Inflammatory macrophage treated with lipopolysaccharide for 1 hour (primary cell): ENCODE results near the gene SPI1.

Experiments
- DNase-seq, 2 donors: peaks; one replicate each; pipeline ENCODE4 v3.0.0-alpha.2; 2020 to 2022

The SPI1 gene

GRCh38 chr11:47356129-47356997 is 22.0 kb downstream of the SPI1 start:
- no peak for DNase-seq

GRCh38 chr11:47355283-47356128 is 22.8 kb downstream of the SPI1 start:
- no peak for DNase-seq

GRCh38 chr11:47354913-47355282 is 23.4 kb downstream of the SPI1 start:
- no peak for DNase-seq

- no peak for DNase-seq
Observed at GRCh38 chr11:47353978-47354774, 24.2 kb downstream of the SPI1 start.

- DNase-seq: no peak
Observed at GRCh38 chr11:47352556-47352955, 25.8 kb downstream of the SPI1 start, which contains the start of gene MYBPC3. Gene MYBPC3, minus strand, starts transcription at chr11:47352702. Its CDS starts 55 bp downstream, at chr11:47352647.

- no peak for DNase-seq
Observed at GRCh38 chr11:47351156-47352126, 26.9 kb downstream of the SPI1 start.

- no peak for DNase-seq
Observed at GRCh38 chr11:47350315-47350714, 28.0 kb downstream of the SPI1 start.

- no peak for DNase-seq
Observed at GRCh38 chr11:47349521-47350095, 28.7 kb downstream of the SPI1 start.

GRCh38 chr11:47348859-47349258 is 29.5 kb downstream of the SPI1 start:
- no peak for DNase-seq

GRCh38 chr11:47348131-47348802 is 30.1 kb downstream of the SPI1 start:
- DNase-seq: no peak

GRCh38 chr11:47347137-47347536 is 31.2 kb downstream of the SPI1 start:
- DNase-seq: no peak

- DNase-seq: no peak
Observed at GRCh38 chr11:47345890-47346563, 32.3 kb downstream of the SPI1 start.

GRCh38 chr11:47342854-47343253 is 35.5 kb downstream of the SPI1 start:
- DNase-seq: no peak

GRCh38 chr11:47342036-47342803 is 36.1 kb downstream of the SPI1 start:
- DNase-seq: no peak

GRCh38 chr11:47340980-47341775 is 37.2 kb downstream of the SPI1 start:
- no peak for DNase-seq

- DNase-seq: no peak
Observed at GRCh38 chr11:47340010-47340409, 38.3 kb downstream of the SPI1 start.

GRCh38 chr11:47338396-47339241 is 39.7 kb downstream of the SPI1 start:
- DNase-seq: no peak
